ENCODE measurements around the gene NRXN3.

Gene NRXN3

GRCh38 chr14:78834766-78835451 lies 664.7 kb downstream of the NRXN3 start:
- TF ChIP-seq CTCF (conservative IDR thresholded peaks at IDR 0.05; ENCODE audit: low read depth, low read length) = no peak
- no peak for DNase-seq (ENCODE audit: low read depth)
- H3K4me3 ChIP-seq (ENCODE audit: low read length) = no peak overlapping the region

- no peak for DNase-seq (ENCODE audit: low read depth)
- TF ChIP-seq CTCF (conservative IDR thresholded peaks at IDR 0.05; ENCODE audit: low read depth, low read length) = no peak
- no peak overlapping the region for H3K4me3 ChIP-seq (ENCODE audit: low read length)
Observed at GRCh38 chr14:78835909-78836308, 665.7 kb downstream of the NRXN3 start.

- H3K4me3 ChIP-seq (ENCODE audit: low read length) = no peak overlapping the region
- peak; percentile 72 for TF ChIP-seq CTCF (conservative IDR thresholded peaks at IDR 0.05; ENCODE audit: low read depth, low read length)
- DNase-seq (ENCODE audit: low read depth) = peak; percentile 37
Observed at GRCh38 chr14:78836777-78837176, 666.6 kb downstream of the NRXN3 start.

GRCh38 chr14:78838959-78839358 lies 668.8 kb downstream of the NRXN3 start:
- no peak for DNase-seq (ENCODE audit: low read depth)
- H3K4me3 ChIP-seq (ENCODE audit: low read length) = no peak overlapping the region
- no peak for TF ChIP-seq CTCF (conservative IDR thresholded peaks at IDR 0.05; ENCODE audit: low read depth, low read length)

- no peak for DNase-seq (ENCODE audit: low read depth)
- TF ChIP-seq CTCF (conservative IDR thresholded peaks at IDR 0.05; ENCODE audit: low read depth, low read length) = no peak
- H3K4me3 ChIP-seq (ENCODE audit: low read length) = no peak overlapping the region
Observed at GRCh38 chr14:78840898-78841297, 670.7 kb downstream of the NRXN3 start.

- no peak for TF ChIP-seq CTCF (conservative IDR thresholded peaks at IDR 0.05; ENCODE audit: low read depth, low read length)
- DNase-seq (ENCODE audit: low read depth) = no peak
- H3K4me3 ChIP-seq (ENCODE audit: low read length) = no peak overlapping the region
Observed at GRCh38 chr14:78847801-78848200, 677.6 kb downstream of the NRXN3 start.

GRCh38 chr14:78848234-78848820 lies 678.2 kb downstream of the NRXN3 start:
- TF ChIP-seq CTCF (conservative IDR thresholded peaks at IDR 0.05; ENCODE audit: low read depth, low read length) = peak; percentile 99
- DNase-seq (ENCODE audit: low read depth) = no peak
- H3K4me3 ChIP-seq (ENCODE audit: low read length) = no peak overlapping the region
